Adrenal gland (tissue), 12 donors: ENCODE data around the gene ZNF786. TPM values are rescaled to one million over a fixed set of nuclear protein-coding genes. Genes with fewer than 3 reads are reported as not detected.
A peak's percentile ranks its signal among the peaks of the same experiment; 100 is the strongest.

Experiments
- DNase-seq, 7 donors: peaks; one replicate each; pipeline ENCODE4 v3.0.0-alpha.2; 2019 to 2020
- H3K27ac ChIP-seq, 5 donors: fragments of 200-600 bp; sonication (generic) in 4 of 5; 1 replicate in 3 of 5; 2 replicates in 2 of 5; pipeline versions ENCODE4 v1.5.1 to v1.8.0; 2016 to 2020; ENCODE audit warnings: mild to moderate bottlenecking in 1 of 5
- H3K27me3 ChIP-seq: fragments of 200-600 bp; 2 replicates; pipeline ENCODE4 v1.8.0; 2021
- H3K36me3 ChIP-seq, 2 donors: fragments of 200-600 bp; replicated peaks in 1 of 2; 1 replicate in 1 of 2; 2 replicates in 1 of 2; pipeline versions ENCODE4 v1.5.1 to v1.8.0; 2018 to 2022
- H3K4me1 ChIP-seq, 2 donors: fragments of 200-600 bp; replicated peaks in 1 of 2; 1 replicate in 1 of 2; 2 replicates in 1 of 2; pipeline versions ENCODE4 v1.5.1 to v1.8.0; 2018 to 2021
- H3K4me3 ChIP-seq, 4 donors: fragments of 200-600 bp; sonication (generic) in 3 of 4; one replicate each; pipeline ENCODE4 v1.5.1; 2016 to 2018
- H3K9me3 ChIP-seq, 3 donors: fragments of 200-600 bp; sonication (generic) in 1 of 3; replicated peaks in 1 of 3; 1 replicate in 2 of 3; 2 replicates in 1 of 3; pipeline versions ENCODE4 v1.5.1 to v1.8.0; 2016 to 2021
- POLR2A ChIP-seq, 2 donors: fragments of 450-650 bp; IDR thresholded peaks; one replicate each; pipeline ENCODE4 v1.6.1; 2017; ENCODE audit warnings: antibody characterized with exemption in 2 of 2, mild to moderate bottlenecking in 2 of 2, moderate library complexity in 1 of 2
- WGBS, 4 donors: extraction: QIAGEN DNeasy Blood & Tissue Kit in 2 of 4; methylation state at CpG; one replicate each; pipeline versions ENCODE4 v1.1.5 to v1.1.7; 2013 to 2017; 5-methylcytosine and 5-hydroxymethylcytosine counted together
- intact Hi-C, 2 donors: fragments of 100-400 bp; cut with DNase I; formaldehyde crosslinking; loops; one replicate each; pipeline versions ENCODE4 v1.14.1 to v1.15.0; 2022 to 2023
- polyA plus RNA-seq, 3 donors: library from polyadenylated mRNA; stranded (reverse); fragments of 200-250 nt in 2 of 3; fragments of 350-450 nt in 1 of 3; fragmentation: Illumina TruSeq in 1 of 3; extraction: RNeasy Lipid Tissue Mini Kit (QIAGEN cat#74804) in 1 of 3; gene quantifications; one replicate each; pipeline ENCODE4 v1.2.3, GENCODE V29; 2013 to 2014
- small RNA-seq, 2 donors: library from RNA; depleted of rRNA; stranded (forward); fragments of <200 nt; gene quantifications; one replicate each; pipeline ENCODE3, GENCODE V24; 2016
- total RNA-seq, 9 donors: library from RNA; depleted of rRNA in 4 of 9; stranded (reverse); fragments of >200 nt in 4 of 9; fragments of 120-200 nt in 1 of 9; fragmentation: NEBNext Ultra II Directional in 1 of 9; extraction: Animal tissue kit (Norgen Biotek cat#: 25700) in 1 of 9; gene quantifications; one replicate each; pipeline versions ENCODE4 v1.1.0 to v1.2.4, GENCODE V29; 2013 to 2023
- TF ChIP-seq, protein P1 (sequence below), 6 experiments: fragments of 450-650 bp in 4 of 6; fragments of 200-600 bp in 2 of 6; sonication (generic) in 1 of 6; IDR thresholded peaks; 1 replicate in 5 of 6; 2 replicates in 1 of 6; pipeline versions ENCODE4 v1.5.1 to v1.8.0; 2016 to 2021; ENCODE audit warnings: antibody characterized with exemption in 6 of 6, mild to moderate bottlenecking in 2 of 6, moderate library complexity in 1 of 6
- donor health status: healthy with polysubstance abuse.
- donor health status: Bipolar disorder and iron deficiency.
- donor health status: DM: yes; HTN: yes; CAD: no.
- donor health status: DM: no; HTN: no; CAD: no.
- donor health status: DM: no; HTN: no; CAD: no.
- donor health status: DM: yes; HTN: yes; CAD: no.

The ZNF786 gene
- total and polyA plus RNA-seq, 12 donors: 2.6 to 13.0 (median 4.8) TPM

DNA sequence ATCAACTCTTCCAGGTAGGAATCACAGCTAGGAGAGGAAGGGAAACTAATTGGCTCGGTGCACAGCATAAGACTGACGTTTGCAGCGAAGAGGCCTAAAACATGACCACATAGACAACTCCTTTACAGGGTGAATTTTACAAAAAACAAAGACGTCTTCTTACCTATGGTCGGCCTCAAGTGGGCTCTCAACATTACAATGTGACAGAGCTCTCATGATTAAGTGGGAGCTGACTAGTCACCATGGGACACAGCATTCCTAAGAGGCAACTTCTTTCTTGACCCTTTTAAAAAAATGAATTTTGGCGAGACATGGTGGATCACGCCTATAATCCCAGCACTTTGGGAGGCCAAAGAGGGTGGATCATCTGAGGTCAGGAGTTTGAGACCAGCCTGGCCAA, 66.9 kb downstream of the ZNF786 start:
- WGBS, 4 donors: 74 to 93% (median 85%) methylated on average over 7 of the region's 7 CpGs
- TF ChIP-seq, protein P1, sequence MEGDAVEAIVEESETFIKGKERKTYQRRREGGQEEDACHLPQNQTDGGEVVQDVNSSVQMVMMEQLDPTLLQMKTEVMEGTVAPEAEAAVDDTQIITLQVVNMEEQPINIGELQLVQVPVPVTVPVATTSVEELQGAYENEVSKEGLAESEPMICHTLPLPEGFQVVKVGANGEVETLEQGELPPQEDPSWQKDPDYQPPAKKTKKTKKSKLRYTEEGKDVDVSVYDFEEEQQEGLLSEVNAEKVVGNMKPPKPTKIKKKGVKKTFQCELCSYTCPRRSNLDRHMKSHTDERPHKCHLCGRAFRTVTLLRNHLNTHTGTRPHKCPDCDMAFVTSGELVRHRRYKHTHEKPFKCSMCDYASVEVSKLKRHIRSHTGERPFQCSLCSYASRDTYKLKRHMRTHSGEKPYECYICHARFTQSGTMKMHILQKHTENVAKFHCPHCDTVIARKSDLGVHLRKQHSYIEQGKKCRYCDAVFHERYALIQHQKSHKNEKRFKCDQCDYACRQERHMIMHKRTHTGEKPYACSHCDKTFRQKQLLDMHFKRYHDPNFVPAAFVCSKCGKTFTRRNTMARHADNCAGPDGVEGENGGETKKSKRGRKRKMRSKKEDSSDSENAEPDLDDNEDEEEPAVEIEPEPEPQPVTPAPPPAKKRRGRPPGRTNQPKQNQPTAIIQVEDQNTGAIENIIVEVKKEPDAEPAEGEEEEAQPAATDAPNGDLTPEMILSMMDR (IDR thresholded peaks at IDR 0.05): no peak
- TF ChIP-seq POLR2A (IDR thresholded peaks at IDR 0.05): no peak
- H3K36me3 ChIP-seq: peaks cover 0 to 15% of the 10 kb centered on the region in 2 donors
- no peak for DNase-seq
- H3K4me3 ChIP-seq: no peak overlapping the region
- H3K27ac ChIP-seq: peak overlapping the region in 1 of 5 donors; percentile 30
- H3K4me1 ChIP-seq: peaks cover 4 to 27% of the 10 kb centered on the region in 2 donors
- H3K9me3 ChIP-seq: no peaks in the 10 kb centered on the region
- intact Hi-C loops: no loop called here
- no peaks in the 10 kb centered on the region for H3K27me3 ChIP-seq

DNA sequence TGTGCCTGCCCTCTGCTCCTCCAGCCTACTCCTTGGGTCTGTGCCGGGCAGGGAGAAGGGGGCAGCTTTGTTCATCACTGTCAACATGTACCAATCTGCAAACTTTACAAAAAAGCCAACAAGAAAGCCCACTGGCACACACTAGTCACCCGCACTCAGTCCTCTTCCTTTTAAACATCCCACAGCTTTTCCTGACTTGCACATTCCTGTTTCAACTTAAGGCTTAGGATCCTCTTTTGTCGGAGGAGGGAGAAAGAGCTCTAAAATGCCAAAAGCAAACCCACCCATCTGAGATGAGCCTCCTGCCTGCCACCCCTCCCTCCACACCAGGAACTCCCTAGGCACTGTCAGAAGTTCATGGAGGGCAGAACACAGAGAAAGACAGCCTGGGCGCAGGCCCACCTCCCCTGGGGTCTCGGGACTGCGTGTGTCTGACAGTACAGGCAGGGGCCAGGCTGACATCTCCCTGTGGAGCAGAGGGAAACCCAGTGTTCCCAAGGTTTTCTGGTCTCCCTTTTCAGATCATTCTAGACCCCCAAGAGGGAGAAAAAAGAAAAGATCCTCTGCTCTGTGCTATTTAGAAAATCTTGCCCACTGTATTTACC, 67.7 kb downstream of the ZNF786 start:
- peaks cover 4 to 27% of the 10 kb centered on the region in 2 donors for H3K4me1 ChIP-seq
- 70 to 82% (median 77%) methylated on average over 3 to 6 of the region's 6 CpGs for WGBS, 4 donors
- no peaks in the 10 kb centered on the region for H3K9me3 ChIP-seq
- intact Hi-C loops: no loop called here
- H3K4me3 ChIP-seq: no peak overlapping the region
- no peaks in the 10 kb centered on the region for H3K27me3 ChIP-seq
- peaks cover 0 to 15% of the 10 kb centered on the region in 2 donors for H3K36me3 ChIP-seq
- H3K27ac ChIP-seq: peak overlapping the region in 1 of 5 donors; percentile 30
- DNase-seq: no peak
- no peak for TF ChIP-seq POLR2A (IDR thresholded peaks at IDR 0.05)
- TF ChIP-seq, protein P1 (IDR thresholded peaks at IDR 0.05): no peak

DNA sequence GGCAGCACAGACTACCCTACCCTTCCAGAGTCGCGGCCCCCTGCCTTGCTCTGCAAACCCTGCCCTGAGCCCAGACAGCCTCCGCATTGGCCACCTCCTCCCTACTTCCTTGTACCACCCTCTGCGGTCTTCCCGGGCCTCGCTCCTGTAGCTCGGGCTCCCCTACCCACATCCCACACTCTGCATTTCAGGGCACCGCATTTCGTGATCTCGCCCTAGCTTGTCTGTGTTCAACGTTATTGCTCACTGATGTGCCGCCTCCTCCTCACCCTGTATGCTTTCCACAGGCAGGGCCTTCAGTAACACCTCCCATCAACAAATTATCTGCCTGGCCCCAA, 68.8 kb downstream of the ZNF786 start:
- WGBS, 4 donors: 90 to 92% (median 91%) methylated on average over 10 to 12 of the region's 12 CpGs
- H3K27me3 ChIP-seq: no peaks in the 10 kb centered on the region
- intact Hi-C loops: no loop called here
- H3K4me3 ChIP-seq: no peak overlapping the region
- no peak for DNase-seq
- H3K4me1 ChIP-seq: peaks cover 0 to 18% of the 10 kb centered on the region in 2 donors
- no peaks in the 10 kb centered on the region for H3K9me3 ChIP-seq
- H3K27ac ChIP-seq: no peak overlapping the region
- H3K36me3 ChIP-seq: peaks cover 0 to 23% of the 10 kb centered on the region in 2 donors
- TF ChIP-seq, protein P1 (IDR thresholded peaks at IDR 0.05): no peak
- TF ChIP-seq POLR2A (IDR thresholded peaks at IDR 0.05): no peak

DNA sequence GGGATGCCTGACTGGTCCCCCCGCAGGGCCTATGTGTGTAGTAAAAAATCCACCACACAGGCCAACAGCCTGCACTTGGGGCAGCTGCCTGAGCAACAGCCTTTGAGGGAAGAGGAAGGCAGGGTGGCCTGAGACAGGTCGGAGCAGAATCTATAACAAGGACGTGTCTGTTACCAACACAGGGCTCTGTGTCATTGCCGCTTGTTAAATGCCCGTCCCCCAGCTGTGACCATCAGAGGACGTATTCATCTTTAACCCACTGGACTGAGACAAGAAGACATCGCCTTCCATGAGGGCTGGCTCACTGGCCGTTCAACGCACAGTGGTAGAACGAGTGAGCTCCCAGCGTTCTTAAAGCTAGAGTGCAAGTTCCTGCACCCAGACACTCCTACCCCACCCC, 70.0 kb downstream of the ZNF786 start:
- Histone ChIP-seq H3K9me3 (no peaks in the 10 kb centered on the region), H3K27me3 (no peaks in the 10 kb centered on the region), H3K4me1 (peaks cover 0 to 16% of the 10 kb centered on the region in 2 donors), H3K36me3 (peaks cover 0 to 33% of the 10 kb centered on the region in 2 donors), H3K27ac (no peak overlapping the region), H3K4me3 (no peak overlapping the region)
- 89 to 94% (median 91%) methylated on average over 7 to 11 of the region's 11 CpGs for WGBS, 4 donors
- TF ChIP-seq, protein P1 (IDR thresholded peaks at IDR 0.05): no peak
- no peak for TF ChIP-seq POLR2A (IDR thresholded peaks at IDR 0.05)
- no peak for DNase-seq
- intact Hi-C loops: no loop called here

Small RNA genes within 50 kb of the gene (small RNA-seq; reads per million reads assigned to genes)
- 0 reads per million in 2 donors for gene COX6B1P1
- 0.24 to 0.25 reads per million in 2 donors for gene RN7SL521P
- 0 to 0.08 reads per million in 2 donors for gene RNU6-650P

Other genes with a start within 250 kb of the ZNF786 start
- gene EZH2, start 206.4 kb downstream of the ZNF786 start, total RNA-seq: 10 to 100 TPM in 1 of 9 donors, 1 to 10 TPM in 7, under 1 TPM in 1; 0.61 to 11.6 (median 2.3) TPM
- gene EZH2, start 206.4 kb downstream of the ZNF786 start, polyA plus RNA-seq: 1 to 10 TPM; 2.3 to 5.4 (median 3.1) TPM
- 100 to 1,000 TPM in 2 of 9 donors, 10 to 100 TPM in 7; 52.1 to 123 (median 71.7) TPM for gene PDIA4, start 62.2 kb downstream of the ZNF786 start, total RNA-seq
- gene PDIA4, start 62.2 kb downstream of the ZNF786 start, polyA plus RNA-seq: 10 to 100 TPM; 19.9 to 91.3 (median 26.1) TPM
- 1 to 10 TPM in 8 of 9 donors, under 1 TPM in 1; 0.36 to 3.1 (median 1.5) TPM for gene ZNF425, start 35.6 kb upstream of the ZNF786 start, total RNA-seq
- 1 to 10 TPM in 2 of 3 donors, under 1 TPM in 1; 0.71 to 2.9 (median 1.4) TPM for gene ZNF425, start 35.6 kb upstream of the ZNF786 start, polyA plus RNA-seq
- gene ZNF398, start 56.7 kb upstream of the ZNF786 start, total RNA-seq: 10 to 100 TPM in 8 of 9 donors, 1 to 10 TPM in 1; 7.4 to 18.7 (median 14.1) TPM
- gene ZNF398, start 56.7 kb upstream of the ZNF786 start, polyA plus RNA-seq: 1 to 10 TPM; 2.0 to 8.5 (median 3.6) TPM
- 10 to 100 TPM; 11.0 to 33.8 (median 19.3) TPM for gene ZNF282, start 104.8 kb upstream of the ZNF786 start, total RNA-seq
- gene ZNF282, start 104.8 kb upstream of the ZNF786 start, polyA plus RNA-seq: 10 to 100 TPM in 2 of 3 donors, 1 to 10 TPM in 1; 3.6 to 15.1 (median 13.0) TPM
- gene ZNF212, start 148.9 kb upstream of the ZNF786 start, total RNA-seq: 10 to 100 TPM in 4 of 9 donors, 1 to 10 TPM in 5; 5.7 to 22.7 (median 8.3) TPM
- 10 to 100 TPM in 2 of 3 donors, 1 to 10 TPM in 1; 5.5 to 14.5 (median 14.5) TPM for gene ZNF212, start 148.9 kb upstream of the ZNF786 start, polyA plus RNA-seq
- gene ZNF783, start 171.5 kb upstream of the ZNF786 start, total RNA-seq: 10 to 100 TPM in 3 of 9 donors, 1 to 10 TPM in 6; 4.5 to 15.4 (median 8.0) TPM
- 10 to 100 TPM in 1 of 3 donors, 1 to 10 TPM in 2; 3.2 to 23.6 (median 9.1) TPM for gene ZNF783, start 171.5 kb upstream of the ZNF786 start, polyA plus RNA-seq